Ascending aorta (tissue), 2 donors: ENCODE data around the gene LMBRD2. TPM values are rescaled to one million over a fixed set of nuclear protein-coding genes. Genes with fewer than 3 reads are reported as not detected.

Experiments used
- DNase-seq, 2 donors: peaks; one replicate each; pipeline ENCODE4 v3.0.0-alpha.2; 2019; ENCODE audit warnings: low spot score in 2 of 2
- H3K27ac ChIP-seq, 2 donors: fragments of 200-600 bp; sonication (generic); one replicate each; pipeline ENCODE4 v1.5.1; 2016 to 2017; ENCODE audit warnings: mild to moderate bottlenecking in 1 of 2
- H3K27me3 ChIP-seq: fragments of 200-600 bp; sonication (generic); one replicate; pipeline ENCODE4 v1.5.1; 2017
- H3K36me3 ChIP-seq, 2 donors: fragments of 200-600 bp; sonication (generic); one replicate each; pipeline ENCODE4 v1.5.1; 2016
- H3K4me1 ChIP-seq, 2 donors: fragments of 200-600 bp; sonication (generic); one replicate each; pipeline ENCODE4 v1.5.1; 2016 to 2017; ENCODE audit warnings: mild to moderate bottlenecking in 1 of 2
- H3K4me3 ChIP-seq, 2 donors: fragments of 200-600 bp; sonication (generic); one replicate each; pipeline ENCODE4 v1.5.1; 2016 to 2017; ENCODE audit warnings: mild to moderate bottlenecking in 1 of 2
- H3K9me3 ChIP-seq, 2 donors: fragments of 200-600 bp; sonication (generic); one replicate each; pipeline ENCODE4 v1.5.1; 2016
- intact Hi-C: fragments of 100-400 bp; cut with DNase I; formaldehyde crosslinking; loops from one replicate; pipeline ENCODE4 v1.15.1; 2023
- total RNA-seq: library from RNA; depleted of rRNA; stranded (reverse); fragments of >200 nt; gene quantifications from one replicate; pipeline ENCODE4 v1.1.0, GENCODE V29; 2016
- TF ChIP-seq, protein P1 (sequence below), 3 experiments: fragments of 200-600 bp in 2 of 3; fragments of 450-650 bp in 1 of 3; sonication (generic) in 2 of 3; IDR thresholded peaks; one replicate each; pipeline ENCODE4 v1.5.1; 2016 to 2019; ENCODE audit warnings: antibody characterized with exemption in 3 of 3, mild to moderate bottlenecking in 1 of 3, moderate library complexity in 1 of 3

LMBRD2 gene
- total RNA-seq, 1 donor from 2014 or later, result 24.5 TPM

DNA sequence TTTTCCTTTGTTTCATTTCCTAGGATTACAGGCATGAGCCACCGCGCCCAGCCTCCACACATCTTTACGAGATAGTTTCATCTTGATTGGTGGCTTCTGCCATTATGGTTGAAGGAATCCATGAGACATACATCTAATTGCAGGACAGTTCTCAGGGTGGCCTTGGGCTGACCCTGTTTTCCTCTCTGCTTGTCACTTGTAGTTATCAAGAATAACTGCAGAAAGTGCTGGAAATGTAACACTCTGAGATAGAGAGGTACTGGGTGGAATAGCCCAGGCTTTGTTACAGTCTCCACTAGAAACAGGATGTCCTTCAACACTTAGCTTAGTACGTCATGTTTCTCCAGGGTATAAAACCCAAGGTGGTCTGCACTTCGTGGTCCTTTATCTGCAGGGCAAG is 95.7 kb downstream of the LMBRD2 start:
- Histone ChIP-seq H3K27me3 (no peaks in the 10 kb centered on the region), H3K9me3 (no peaks in the 10 kb centered on the region), H3K4me3 (no peak overlapping the region), H3K27ac (no peak overlapping the region), H3K4me1 (no peaks in the 10 kb centered on the region), H3K36me3 (no peaks in the 10 kb centered on the region)
- no peak for DNase-seq
- intact Hi-C loops, result no loop called here
- TF ChIP-seq, protein P1, sequence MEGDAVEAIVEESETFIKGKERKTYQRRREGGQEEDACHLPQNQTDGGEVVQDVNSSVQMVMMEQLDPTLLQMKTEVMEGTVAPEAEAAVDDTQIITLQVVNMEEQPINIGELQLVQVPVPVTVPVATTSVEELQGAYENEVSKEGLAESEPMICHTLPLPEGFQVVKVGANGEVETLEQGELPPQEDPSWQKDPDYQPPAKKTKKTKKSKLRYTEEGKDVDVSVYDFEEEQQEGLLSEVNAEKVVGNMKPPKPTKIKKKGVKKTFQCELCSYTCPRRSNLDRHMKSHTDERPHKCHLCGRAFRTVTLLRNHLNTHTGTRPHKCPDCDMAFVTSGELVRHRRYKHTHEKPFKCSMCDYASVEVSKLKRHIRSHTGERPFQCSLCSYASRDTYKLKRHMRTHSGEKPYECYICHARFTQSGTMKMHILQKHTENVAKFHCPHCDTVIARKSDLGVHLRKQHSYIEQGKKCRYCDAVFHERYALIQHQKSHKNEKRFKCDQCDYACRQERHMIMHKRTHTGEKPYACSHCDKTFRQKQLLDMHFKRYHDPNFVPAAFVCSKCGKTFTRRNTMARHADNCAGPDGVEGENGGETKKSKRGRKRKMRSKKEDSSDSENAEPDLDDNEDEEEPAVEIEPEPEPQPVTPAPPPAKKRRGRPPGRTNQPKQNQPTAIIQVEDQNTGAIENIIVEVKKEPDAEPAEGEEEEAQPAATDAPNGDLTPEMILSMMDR (IDR thresholded peaks at IDR 0.05), result no peak

GRCh38 chr5:36054647-36055046 is 97.0 kb downstream of the LMBRD2 start:
- no peak for DNase-seq
- Histone ChIP-seq H3K36me3 (no peaks in the 10 kb centered on the region), H3K4me1 (no peaks in the 10 kb centered on the region), H3K27me3 (no peaks in the 10 kb centered on the region), H3K9me3 (no peaks in the 10 kb centered on the region), H3K4me3 (no peak overlapping the region), H3K27ac (no peak overlapping the region)
- intact Hi-C loops, result no loop called here
- TF ChIP-seq, protein P1 (IDR thresholded peaks at IDR 0.05), result no peak

DNA sequence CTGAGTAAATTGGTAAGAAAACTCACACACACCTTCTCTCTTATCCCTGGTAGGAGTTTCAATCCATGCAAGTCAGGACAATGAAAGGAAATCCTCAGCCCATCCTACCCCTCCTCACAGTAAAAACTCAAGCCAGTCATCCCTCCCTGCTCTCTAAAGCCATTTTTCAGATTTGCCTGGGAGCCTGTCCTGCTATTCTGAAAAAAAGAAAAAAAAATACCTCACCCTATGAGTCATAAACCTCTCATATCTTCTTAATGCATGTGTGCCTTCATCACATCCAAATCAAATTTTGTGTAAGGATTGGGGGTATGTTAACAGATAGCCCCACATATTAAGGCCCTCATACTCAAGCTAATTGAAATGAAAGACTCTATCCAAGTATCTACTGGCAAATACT is 99.1 kb downstream of the LMBRD2 start:
- Histone ChIP-seq H3K27ac (no peak overlapping the region), H3K4me3 (no peak overlapping the region), H3K36me3 (no peaks in the 10 kb centered on the region), H3K27me3 (no peaks in the 10 kb centered on the region), H3K9me3 (no peaks in the 10 kb centered on the region), H3K4me1 (no peaks in the 10 kb centered on the region)
- no peak for DNase-seq
- intact Hi-C loops, result no loop called here
- TF ChIP-seq, protein P1 (IDR thresholded peaks at IDR 0.05), result no peak

DNA sequence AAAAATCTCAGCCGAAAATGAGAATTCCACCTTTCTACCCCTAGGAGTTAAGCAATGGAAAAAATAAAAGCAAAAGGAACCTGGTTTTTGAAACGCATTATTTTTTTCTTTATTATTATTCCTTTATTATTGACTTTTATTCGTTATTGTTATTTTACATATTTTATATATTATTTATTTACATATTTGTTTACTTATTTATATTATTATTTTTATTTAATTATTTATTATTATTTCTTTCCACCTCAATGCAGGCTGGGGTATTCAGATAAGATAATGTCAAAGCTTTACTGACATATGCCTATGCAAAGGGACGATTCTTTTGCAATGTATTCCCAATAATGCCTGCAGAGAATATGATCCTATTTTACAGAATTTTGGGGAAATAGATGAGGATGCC is 101.7 kb downstream of the LMBRD2 start:
- Histone ChIP-seq H3K27me3 (no peaks in the 10 kb centered on the region), H3K9me3 (no peaks in the 10 kb centered on the region), H3K4me1 (no peaks in the 10 kb centered on the region), H3K36me3 (no peaks in the 10 kb centered on the region), H3K4me3 (no peak overlapping the region), H3K27ac (no peak overlapping the region)
- DNase-seq, result no peak
- intact Hi-C loops, result no loop called here
- TF ChIP-seq, protein P1 (IDR thresholded peaks at IDR 0.05), result no peak

Other genes with a start within 250 kb of the LMBRD2 start
- not detected for gene CAPSL, start 213.3 kb downstream of the LMBRD2 start, total RNA-seq
- gene UGT3A1, start 160.5 kb downstream of the LMBRD2 start, total RNA-seq, result not detected
- gene UGT3A2, start 85.0 kb downstream of the LMBRD2 start, total RNA-seq, result not detected
- 14.4 TPM for gene SKP2, start 224 bp upstream of the LMBRD2 start, total RNA-seq
- gene NADK2, start 90.0 kb upstream of the LMBRD2 start, total RNA-seq, result 18.4 TPM
- not detected for gene RANBP3L, start 150.0 kb upstream of the LMBRD2 start, total RNA-seq